ENCODE measurements around the gene GREB1.

GREB1 gene

DNA sequence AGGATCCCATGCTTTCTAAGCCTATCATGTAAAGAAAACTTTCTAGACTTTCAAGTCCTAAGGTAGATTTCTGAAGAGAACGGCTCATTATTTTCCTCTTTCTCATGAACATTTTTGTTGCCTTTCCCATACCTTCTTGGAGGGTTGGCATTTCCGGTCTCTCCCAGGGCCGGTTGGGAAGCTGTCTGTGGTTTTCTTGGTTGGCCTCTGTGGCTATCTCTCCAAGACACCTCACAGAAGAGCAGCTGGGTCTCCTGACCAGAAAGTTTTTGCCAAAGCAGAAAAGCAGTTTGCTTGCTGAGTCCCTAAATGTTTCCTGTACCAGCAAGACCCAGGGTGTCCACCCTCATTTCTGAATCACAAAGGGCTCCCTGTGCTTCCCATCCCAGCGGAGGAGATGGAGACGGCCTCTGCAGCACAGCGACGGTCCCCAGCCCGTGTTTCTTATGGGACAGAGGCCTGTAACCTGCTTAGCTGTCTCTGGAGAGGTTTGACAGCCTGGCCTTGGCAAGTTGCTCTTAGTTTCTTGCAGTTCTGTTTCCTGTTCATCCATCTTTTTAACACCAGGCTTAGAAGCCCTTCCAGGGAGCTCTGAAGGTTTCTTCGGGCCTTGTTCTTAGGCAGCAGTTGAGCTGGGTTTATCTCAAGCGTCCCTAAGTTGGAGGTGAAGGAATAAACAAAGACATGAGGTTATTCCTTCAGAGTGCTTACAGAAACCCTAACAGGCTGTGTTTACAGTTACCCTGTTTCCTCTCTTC, 39.8 kb downstream of the GREB1 start:
- DNase-seq = no peak
- in situ Hi-C loops (cut with HindIII; ENCODE audit: low pct_ligation_motif_present, low pct_unique_long_range_greater_than_20kb, low sequenced_read_pairs) = no loop called here

DNA sequence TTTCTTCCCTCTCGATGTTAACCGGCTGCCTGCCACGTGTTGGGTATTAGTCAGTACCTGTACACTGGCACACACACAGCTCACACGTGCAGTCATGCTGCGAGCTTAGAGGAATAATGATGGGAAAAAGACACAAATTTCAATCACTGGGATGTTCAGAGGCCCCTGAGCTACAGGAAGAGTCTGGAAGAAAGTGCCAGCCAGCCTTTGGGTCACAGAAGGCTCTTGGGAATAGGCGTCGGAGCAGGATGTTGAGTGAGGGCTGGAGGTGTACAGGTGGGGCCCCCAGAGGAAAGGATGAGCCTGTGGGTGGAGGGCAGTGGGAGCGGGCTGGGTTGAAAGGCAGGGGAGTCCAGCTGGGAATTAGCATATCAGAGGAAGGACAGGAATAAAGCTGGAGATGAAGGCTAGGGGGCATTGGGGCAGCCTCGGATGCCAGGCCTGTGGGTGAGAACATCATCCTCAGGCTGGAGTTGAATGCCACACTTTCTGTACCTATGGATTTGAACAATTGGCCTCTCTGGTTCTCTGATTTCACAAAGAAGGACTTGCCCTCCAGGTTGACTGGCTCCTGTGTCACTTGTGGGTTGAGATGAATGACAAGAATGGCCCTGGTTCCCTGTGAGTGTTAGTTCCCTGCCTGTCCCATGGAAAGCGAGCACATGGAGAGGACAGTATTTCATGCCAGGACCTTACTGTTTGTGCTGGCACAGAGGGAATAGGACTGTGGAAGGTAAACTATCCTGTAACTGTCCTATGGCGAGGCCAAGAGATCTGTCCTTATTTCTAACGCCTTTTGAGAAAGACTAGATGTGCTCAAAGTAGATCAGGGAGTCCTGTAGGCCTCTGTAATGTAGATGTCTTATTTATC, 40.6 kb downstream of the GREB1 start:
- DNase-seq = no peak
- in situ Hi-C loops (cut with HindIII; ENCODE audit: low pct_ligation_motif_present, low pct_unique_long_range_greater_than_20kb, low sequenced_read_pairs) = no loop called here

DNA sequence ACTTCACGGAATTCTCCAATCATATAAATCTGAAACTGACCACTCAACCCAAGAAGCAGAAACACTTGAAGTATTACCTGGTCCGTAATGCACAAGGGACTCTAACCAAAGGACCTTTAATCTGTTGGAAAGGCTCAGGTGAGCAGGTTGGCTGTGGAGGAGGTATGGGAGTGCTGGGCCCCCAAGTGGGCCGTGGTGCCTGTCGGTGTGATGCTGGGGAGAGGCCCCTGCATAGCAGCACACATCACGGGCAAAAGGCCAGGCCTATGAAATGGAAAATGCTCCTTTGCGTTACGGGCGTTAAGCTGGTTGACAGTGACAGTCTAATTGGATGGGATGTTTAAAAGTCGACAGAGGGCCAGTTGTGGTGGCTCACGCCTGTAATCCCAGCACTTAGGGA, 42.6 kb downstream of the GREB1 start:
- no peak for DNase-seq
- in situ Hi-C loops (cut with HindIII; ENCODE audit: low pct_ligation_motif_present, low pct_unique_long_range_greater_than_20kb, low sequenced_read_pairs) = no loop called here

DNA sequence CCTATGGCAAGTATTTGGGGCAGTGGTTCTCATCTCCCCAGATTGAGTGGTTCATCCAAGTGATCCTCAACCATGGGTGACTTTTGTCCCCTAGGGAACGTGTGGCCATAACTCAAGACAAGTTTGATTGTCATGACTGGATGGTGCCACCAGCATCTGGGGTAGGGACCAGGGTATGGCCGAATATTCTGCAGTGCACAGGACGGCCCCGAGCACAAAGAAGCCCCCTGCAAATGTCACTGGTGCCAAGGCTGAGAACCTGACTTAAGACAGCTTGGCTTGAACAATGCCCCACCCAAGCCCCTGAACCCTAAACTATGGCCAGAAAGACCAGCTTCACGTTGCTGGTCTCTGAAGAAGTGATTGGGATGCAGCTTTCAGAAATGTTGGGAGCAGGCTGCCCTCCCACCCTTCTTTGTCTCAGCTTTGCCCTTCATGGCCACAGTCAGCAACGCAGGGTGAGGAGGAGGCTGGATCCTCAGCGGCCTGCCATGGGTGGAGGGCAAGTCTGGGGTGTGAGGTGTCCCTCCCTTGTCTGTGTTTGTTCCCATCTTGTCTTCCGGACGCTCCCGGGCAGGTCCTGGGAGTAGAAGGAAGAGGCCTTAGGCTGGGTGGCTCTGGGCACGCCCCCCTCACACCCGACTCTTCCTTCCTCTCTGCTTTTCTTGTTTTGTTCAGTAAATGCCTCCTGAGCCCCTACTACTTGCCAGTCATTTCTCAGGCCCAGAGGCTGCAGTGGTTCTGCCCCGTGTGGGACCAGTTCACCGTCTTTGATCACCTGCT, 43.4 kb downstream of the GREB1 start:
- no peak for DNase-seq
- in situ Hi-C loops (cut with HindIII; ENCODE audit: low pct_ligation_motif_present, low pct_unique_long_range_greater_than_20kb, low sequenced_read_pairs) = no loop called here

DNA sequence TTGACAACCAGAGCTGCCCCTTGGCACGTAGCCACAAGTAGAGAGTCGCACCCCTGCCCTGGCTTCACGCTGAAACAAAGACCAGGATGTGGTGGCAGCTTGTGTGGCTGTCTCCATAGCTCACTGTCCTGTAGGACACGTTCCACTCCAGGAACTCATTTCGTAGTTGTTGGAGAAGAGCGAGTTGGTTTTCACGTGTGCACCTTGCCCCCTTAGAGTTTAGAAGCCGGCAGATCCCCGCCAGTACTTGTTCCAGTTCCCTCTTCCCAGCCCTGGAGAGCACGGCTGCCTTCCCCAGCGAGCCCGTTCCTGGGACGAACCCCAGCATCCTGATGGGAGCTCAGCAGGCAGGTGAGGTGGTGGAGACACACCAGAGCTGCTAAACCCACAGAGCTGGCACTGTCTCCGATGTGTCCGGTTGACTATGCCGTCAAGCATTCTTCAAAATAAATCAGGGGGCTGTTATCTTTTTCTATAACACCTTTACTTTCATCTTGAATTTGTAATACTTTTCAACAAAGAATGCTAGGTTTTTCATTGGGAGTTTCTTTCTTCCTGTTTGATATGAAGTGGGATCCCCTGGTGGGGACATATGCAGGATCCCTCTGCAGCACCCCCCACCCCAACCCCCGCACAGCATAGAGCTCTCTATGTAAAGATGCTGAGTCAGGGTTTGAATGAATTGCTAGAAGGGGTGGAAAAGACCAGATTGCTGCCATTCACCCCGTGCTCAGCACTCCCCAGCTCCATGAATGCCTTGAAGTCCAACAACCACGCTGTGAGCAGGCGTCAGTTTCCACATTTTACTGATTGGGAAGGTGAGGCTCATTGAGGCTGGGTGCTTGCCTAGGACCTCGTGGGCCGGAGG, 44.5 kb downstream of the GREB1 start:
- no peak for DNase-seq
- in situ Hi-C loops (cut with HindIII; ENCODE audit: low pct_ligation_motif_present, low pct_unique_long_range_greater_than_20kb, low sequenced_read_pairs) = no loop called here

DNA sequence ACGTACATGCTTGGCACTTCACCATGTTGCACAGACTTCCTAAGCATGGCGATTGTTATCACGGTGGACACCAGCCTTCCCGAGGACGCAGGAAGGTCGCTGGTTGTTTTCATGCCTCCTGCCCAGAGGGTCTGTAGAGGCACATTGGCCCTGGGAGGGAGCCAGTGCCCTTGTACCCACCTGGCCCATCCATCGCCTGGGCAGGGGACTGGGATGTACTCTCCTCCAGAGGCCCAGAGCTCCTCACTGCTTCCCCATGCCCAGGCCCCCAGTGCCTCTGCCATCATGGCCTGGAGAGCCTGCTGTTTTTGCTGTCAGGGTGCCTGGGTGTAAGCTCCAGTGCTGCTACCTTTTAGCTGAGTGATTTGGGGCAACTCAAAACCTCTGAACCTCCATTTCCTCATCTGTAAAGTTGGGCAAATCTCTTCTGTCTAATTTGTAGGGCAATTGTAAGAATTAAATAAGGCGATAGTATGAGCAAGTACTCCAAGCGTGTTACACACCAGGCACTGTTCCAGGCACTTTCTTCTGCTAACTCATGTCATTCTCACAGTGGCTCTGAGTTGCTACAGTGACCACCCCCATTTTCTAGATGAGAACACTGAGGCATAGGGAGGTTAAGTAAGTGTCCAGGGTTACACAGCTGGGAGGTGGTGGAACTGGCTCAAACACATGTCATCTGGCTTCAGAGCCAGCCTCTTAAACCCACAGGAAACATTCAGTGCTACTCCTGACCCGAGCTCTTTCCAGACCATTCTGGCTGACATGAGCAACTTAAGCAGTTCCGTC, 45.3 kb downstream of the GREB1 start:
- in situ Hi-C loops (cut with HindIII; ENCODE audit: low pct_ligation_motif_present, low pct_unique_long_range_greater_than_20kb, low sequenced_read_pairs) = no loop called here
- no peak for DNase-seq

DNA sequence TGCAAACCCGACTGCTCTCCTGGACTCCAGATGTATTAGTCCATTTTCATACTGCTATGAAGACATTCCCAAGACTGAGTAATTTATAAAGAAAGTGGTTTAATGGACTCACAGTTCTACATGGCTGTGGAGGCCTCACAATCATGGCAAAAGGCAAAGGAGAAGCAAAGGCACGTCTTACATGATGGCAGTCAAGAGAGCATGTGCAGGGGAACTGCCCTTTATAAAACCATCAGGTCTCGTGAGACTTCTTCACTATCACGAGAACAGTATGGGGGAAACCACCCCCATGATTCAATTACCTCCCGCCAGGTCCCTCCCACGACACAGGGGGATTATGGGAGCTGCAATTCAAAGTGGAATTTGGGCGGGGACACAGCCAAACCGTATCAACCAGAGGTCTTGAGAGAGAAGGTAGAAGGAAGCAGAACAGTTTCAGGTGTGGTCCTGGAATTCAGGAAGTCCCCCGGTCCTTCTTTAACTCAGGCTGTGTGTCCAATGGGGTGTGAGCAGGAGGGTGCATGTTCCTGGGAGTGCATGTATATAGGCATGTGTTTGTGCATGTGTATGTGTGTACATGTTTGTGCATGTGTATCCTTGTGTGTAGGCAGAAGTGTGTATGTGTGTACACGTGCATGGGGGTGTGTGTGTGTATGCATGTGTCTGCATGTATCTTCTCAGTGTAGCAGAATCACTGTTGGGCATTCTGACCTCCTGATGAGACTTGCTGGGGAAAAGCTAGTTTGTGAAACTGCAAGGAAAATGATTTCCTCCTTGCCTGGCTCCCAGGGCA, 46.2 kb downstream of the GREB1 start:
- no peak for DNase-seq
- in situ Hi-C loops (cut with HindIII; ENCODE audit: low pct_ligation_motif_present, low pct_unique_long_range_greater_than_20kb, low sequenced_read_pairs) = no loop called here

DNA sequence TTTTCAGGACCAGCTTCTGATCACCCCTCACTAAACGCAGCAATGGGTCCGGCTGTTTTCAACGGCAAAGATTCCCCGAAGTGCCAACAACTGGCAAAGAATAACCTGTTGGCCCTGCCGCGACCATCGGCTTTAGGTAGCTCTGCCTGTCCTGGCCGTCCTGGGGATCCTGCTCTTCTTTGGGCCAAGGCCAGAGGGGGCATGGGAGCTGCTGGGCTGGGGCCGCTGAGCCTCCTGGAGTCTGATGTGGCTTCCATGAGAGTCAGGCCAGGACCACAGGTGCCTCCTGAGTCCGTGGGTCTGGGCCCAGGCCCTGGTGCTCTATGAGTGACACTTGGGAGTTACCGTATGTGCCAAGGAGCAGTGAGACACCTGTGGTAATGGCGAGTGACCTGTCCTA, 46.9 kb downstream of the GREB1 start:
- no peak for DNase-seq
- in situ Hi-C loops (cut with HindIII; ENCODE audit: low pct_ligation_motif_present, low pct_unique_long_range_greater_than_20kb, low sequenced_read_pairs) = no loop called here

DNA sequence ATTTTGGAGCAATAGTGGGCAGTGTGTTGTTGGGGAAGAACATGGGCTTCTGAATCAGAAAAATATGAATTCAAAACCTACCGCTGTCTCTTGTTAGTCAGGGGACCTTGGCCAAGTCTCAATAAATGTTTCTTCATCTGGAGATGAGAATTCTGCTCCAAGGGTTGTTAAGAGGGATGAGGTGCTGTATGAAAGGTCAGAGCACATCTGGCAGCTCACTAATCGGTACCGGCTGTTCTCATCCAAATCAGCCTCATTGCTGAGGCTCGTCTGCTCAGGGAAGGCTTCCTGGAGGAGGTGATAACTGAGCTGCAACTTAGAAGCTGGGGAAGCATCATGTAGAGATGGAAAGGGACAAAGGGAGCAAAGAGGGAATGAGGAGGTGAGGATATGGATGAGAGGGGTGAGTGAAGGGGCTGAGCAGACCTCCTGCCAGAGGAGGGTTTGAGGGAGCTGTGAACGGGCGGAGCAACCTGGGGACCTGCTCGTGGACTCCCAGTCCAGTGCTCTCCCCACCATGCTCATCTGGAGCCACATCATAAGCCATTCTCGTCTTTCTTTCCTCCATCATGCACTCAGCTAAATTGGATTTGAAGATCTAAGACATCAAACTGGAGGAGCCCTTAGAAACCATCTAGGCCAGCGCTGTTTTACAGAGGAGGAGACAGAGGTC, 47.4 kb downstream of the GREB1 start:
- DNase-seq = no peak
- in situ Hi-C loops (cut with HindIII; ENCODE audit: low pct_ligation_motif_present, low pct_unique_long_range_greater_than_20kb, low sequenced_read_pairs) = no loop called here

DNA sequence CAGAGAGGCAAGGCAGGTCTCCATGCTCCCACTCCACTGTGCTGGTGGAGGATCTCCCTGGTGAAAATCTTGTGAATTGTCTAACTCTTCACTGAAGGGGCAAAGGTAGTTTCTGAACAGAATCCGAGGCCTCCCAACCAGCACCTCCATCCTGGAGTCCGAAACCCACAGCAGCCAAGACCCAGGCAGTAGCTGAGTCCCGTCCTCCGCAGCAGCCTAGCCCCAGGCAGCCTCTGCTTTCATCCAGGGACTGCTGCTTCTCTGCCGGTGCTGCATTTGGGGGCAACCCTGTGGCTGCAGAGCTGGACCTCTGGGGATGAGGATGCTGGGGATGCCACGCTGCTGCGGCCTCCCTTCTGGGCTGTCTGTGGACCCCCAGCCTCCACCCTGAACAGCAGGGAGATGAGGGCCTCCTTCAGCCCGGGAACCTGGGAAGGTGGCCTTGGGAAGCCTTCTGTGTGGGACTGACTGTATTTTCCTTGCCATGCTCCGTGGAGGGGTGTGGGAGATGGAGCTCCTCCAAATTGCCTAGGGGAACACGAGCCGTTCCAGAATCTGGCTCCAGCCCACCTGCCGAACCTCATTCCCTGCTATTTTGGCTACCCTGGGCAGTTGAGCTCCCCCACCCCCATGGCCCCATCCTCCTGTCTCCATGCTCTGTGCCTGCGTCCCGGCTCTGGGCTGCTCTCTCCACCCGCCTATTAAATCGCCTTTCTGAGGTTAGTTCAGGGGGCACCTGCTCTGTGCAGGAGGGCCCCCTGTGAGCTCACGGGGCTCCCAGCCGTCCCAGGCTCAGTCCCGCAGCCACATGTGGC, 48.2 kb downstream of the GREB1 start:
- no peak for DNase-seq
- in situ Hi-C loops (cut with HindIII; ENCODE audit: low pct_ligation_motif_present, low pct_unique_long_range_greater_than_20kb, low sequenced_read_pairs) = no loop called here

DNA sequence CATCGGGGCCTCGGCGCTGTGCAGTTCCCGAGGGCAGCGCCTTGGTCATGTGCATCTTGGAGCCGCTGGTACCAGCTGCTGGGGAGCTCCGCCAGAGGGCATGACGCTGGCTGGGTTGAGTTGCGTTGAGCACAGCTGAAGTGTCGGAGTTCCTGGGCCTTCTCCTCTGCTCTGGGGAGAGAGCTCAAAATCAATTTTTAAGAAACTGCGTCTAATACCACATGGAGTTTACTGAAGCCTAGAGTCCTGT, 48.7 kb downstream of the GREB1 start:
- no peak for DNase-seq
- in situ Hi-C loops (cut with HindIII; ENCODE audit: low pct_ligation_motif_present, low pct_unique_long_range_greater_than_20kb, low sequenced_read_pairs) = no loop called here

DNA sequence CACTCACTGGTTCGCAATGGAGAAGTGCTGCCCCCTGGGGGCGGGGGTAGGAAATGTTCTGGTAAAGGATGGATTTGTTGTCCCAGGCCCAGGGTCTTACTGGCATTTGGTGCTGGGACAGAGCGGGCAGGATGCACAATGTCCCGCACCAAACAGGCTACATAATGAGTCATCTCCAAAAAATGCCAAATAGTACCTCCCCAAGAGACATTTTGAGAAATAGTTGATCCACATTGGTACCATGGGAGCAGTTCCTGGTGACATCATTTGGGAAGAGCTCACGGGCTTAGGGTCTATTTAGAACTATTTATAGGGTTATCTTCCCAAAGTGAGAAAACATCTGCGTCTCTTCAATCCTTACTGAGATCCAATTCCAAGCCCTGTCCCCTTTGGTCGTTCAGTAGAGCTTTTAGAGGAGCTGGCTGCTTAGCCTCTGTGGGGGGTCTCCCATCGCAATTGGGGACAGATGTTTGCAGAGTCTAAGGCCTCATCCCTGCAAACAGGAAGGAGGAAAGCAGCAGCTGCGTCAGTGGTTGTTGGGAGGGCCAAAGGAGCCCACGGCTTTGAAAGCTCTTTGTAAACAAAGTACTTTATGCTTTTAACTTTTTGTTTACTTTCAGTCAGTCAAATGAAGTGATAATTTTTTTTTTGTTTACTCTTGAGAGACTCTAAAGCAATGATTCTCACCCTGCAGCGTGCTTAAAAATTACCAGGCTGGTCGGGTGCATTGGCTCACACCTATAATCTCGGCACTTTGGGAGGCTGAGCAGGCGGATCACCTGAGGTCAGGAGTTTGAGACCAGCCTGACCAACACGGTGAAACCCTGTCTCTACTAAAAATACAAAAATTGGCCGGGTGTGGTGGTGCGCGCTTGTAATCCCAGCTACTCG, 49.3 kb downstream of the GREB1 start:
- DNase-seq = peak; percentile 58
- in situ Hi-C loops (cut with HindIII; ENCODE audit: low pct_ligation_motif_present, low pct_unique_long_range_greater_than_20kb, low sequenced_read_pairs) = no loop called here

DNA sequence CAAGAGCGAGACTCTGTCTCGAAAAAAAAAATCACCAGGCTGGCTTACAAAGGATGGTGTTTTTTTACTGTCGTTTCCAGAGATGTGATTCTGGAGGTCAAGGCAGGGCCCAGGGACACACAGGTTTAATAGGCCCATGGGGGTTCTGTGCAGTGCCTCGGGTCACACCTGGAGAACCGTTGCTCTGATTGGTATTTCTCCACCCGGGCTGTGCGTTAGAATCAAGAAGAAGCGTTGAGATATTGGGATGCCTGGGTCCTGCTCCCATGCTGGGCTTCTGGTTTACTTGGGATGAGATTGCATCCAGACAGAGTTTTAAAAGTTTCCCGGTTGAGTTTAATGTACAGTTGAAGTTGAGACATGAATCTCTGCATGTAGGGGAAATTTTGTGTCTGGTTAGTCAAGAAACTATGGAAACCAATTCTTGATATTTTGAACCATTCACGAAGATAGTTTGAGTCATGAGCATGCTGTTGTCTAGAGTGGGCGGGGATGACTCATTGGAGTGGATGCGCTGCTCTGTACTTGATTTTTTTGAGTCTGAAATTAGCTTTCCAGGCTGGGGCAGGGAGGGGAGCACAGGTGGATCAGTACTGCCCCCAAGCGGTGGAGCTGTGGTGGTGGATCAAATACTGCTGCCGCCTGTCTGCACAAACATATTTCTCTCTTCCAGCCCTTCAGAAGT, 50.1 kb downstream of the GREB1 start:
- in situ Hi-C loops (cut with HindIII; ENCODE audit: low pct_ligation_motif_present, low pct_unique_long_range_greater_than_20kb, low sequenced_read_pairs) = no loop called here
- peak; percentile 78 for DNase-seq

DNA sequence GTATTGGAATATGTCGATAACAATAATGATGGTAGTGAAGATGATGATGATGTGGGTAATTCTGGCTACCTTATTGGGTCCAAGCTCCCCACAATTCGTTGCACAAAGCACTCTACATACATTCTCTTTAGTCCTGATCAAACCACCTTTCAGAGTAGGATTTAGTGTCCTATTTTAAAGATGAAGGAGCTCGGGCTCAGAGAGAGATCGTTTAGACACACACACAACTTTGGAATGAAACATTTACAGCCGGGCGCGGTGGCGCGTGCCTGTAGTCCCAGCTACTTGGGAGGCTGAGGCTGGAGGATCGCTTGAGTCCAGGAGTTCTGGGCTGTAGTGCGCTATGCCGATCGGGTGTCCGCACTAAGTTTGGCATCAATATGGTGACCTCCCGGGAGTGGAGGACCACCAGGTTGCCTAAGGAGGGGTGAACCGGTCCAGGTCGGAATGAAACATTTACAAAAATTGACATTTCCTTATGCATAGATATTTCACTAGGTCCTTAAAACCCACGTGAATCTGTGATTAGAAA, 50.7 kb downstream of the GREB1 start:
- in situ Hi-C loops (cut with HindIII; ENCODE audit: low pct_ligation_motif_present, low pct_unique_long_range_greater_than_20kb, low sequenced_read_pairs) = no loop called here
- DNase-seq = no peak
